Measurements from ENCODE around the gene MZF1.

Gene MZF1

DNA sequence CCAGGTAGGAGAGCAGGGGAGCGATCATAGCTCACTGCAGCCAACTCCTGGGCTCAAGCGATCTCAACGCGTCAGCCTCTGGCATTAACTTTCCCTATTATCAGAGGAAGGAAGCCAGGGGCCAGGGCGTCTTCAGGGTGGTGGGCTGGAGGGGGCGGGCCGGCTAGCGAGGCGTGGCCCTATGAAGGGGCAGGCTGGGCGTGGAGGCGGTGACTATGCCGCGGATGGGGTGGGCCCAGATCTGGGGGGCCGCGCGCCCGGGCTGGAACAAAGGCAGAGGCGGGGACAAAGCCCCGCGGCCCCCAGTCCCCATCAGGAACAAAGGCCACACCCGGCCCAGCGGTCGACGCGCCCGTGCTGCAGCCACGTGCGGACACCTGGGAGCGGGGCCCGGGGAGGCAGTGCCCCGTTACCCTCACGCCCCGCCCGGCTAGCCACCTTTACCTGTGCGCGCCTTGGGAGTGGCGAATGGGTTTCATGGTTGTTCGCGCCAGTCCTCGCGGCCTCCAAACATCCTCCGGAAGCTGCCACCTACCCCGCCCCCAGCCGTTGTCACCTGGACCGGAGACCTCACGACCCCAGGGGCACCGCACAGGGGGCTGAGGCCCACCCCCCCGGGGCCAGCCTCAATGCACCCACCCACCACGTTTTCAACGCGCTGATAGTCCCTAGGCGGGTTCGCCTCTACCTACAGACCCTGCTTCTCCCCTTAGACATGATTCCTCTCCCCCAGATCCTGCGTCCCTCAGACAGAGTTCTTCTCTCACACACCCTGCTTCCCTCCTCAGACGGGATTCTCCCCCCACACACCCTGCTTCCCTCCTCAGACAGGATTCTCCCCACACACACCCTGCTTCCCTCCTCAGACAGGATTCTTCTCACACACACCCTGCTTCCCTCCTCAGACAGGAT lies 34.6 kb downstream of the MZF1 start:
- DNase-seq: peak; percentile 76

DNA sequence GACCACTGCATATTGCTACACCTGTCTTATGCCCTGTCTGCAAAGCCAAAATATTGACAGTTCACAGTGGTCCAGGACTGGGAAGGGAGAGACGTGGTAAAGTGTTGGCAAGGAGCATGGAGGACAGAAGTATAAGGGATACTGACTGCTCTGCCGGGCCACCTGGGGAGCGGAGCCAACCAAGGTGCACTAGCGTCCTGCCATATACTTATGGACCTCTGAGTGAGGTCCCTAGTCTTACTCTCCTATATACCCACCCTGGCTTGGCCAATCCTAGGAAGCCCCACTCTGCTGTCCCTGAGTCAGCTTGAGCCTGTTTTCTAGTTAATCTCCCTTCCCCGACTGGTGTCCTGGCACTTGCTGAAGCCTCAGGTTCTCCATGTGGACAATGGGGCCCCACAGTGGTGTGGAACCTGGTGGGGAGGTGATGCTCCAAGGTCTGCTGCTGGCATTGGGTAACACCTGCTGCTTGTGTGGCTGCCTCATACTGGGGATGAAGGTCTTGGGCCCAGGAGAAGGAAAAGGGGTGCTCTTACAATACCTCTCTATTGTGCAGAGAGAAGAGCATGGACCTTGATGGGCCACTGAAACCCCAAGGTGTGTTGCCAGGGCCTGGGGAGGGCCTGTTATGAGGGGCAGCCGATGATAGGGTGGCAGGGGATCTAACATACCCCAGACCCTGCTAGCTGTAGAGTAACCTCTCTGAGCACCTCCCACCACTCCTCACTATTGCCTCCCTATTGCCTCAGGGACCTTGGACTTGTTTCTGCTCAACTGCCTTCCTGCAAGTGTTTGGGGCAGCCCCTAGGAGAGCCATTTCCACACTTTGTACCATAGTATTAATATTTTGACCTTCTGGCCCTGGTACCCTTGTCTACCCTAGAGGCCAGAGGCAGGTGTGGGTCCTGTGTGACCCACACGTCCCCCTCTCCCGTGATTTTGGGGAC lies 36.0 kb downstream of the MZF1 start:
- DNase-seq: no peak

DNA sequence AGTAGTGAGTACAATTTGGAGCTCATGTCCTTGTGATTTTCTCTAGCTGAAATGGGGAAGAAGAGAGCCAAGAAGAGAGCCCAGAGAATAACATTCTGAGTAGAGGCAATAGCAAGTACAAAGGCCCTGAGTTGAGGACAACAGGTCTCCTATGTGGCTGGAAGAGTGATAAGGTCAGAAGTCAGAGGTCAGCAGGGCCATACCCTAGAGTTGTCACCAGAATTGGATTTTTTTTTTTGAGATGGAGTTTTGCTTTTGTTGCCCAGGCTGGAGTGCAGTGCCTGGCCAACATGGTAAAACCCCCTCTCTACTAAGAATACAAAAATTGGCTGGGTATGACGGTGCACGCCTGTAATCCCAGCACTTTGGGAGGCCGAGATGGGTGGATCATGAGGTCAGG lies 37.3 kb downstream of the MZF1 start:
- DNase-seq: no peak

DNA sequence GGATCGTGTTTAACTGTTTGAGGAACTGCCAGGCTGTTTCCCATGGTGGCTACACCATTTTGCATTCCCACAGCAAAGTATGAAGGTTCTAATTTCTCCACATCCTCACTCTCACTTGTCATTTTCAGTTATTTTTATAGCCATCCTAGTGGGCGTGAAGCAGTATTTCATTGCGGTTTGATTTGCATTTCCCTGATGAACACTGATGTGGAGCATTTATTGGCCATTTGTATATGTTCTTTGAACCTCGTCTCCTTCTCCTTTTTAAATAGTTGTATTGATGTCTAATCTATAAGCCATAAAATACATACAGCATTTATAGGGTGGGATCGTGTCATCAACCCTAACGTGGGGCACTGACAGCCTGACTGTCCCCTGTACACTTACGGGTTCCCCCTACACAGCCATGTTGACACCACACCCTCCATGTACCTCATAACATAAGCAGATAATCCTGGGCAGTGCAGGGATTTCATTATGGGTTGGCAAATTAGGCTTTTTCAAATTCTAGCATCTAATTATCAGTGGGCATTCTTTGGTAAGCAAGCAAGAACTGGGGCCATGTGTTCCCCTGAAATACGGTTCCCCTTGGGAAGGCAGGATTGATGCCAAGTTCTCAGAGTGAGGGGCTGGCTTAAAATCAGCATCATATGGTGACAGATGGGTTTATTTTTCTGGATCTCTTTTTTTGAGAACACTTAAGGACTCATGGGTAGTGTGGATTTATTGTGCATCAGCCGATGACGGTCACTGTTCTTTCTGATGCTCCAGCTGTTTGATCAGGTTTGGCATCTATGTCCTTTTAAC lies 41.9 kb downstream of the MZF1 start:
- peak; percentile 74 for DNase-seq

DNA sequence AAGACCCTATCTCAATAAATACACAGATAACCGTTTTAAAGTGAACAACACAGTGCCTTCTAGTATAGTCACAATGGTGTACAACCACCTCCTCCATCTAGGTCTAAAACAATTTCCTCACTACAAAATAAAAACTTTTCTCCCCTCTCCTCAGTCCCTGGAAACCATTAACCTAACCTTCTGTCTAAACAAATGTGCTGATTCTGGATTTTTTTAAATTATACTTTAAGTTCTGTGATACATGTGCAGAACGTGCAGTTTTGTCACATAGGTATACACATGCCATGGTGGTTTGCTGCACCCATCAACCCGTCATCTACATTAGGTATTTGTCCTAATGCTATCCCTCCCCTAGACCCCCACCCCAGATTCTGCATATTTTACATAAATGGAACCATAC lies 43.7 kb downstream of the MZF1 start:
- no peak for DNase-seq

DNA sequence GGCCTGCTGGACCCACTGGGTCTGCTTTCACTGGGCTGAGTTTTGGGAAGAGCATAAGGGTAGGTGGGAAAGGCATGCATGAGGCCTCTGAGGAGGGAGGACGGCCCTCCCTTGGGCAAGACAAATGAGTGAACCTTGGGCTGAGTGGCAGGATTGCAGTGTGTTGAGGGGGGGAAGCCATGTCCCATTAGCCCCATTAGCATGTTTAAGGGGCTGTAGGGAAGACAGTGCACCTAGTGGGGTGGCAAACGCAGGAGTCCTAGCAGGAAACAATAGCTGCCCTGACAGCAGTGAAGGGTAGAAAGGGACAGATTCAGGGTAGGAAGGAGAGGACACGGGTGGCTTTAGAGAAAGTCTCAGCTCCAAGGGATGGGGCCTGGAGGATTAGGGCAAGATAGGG lies 50.4 kb downstream of the MZF1 start:
- DNase-seq: no peak

DNA sequence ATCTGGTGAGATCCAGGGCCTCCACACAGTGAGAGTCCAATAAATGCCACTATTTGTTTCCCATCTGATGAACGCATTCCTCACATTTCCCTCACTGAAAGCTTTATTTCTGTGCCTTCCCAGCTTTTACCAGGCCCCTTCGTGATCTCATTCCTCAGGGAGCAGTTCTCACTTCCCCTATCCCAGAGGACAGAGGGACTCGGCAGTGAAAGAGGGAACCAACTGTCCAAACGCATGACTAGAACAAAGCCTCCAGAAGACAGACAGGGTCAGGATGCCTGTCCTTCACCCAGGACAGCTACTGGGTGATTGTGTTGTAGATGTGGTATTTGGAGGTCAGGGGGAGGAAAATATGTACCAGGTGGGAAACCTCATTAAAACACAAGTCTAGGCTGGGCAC lies 51.5 kb downstream of the MZF1 start:
- no peak for DNase-seq

DNA sequence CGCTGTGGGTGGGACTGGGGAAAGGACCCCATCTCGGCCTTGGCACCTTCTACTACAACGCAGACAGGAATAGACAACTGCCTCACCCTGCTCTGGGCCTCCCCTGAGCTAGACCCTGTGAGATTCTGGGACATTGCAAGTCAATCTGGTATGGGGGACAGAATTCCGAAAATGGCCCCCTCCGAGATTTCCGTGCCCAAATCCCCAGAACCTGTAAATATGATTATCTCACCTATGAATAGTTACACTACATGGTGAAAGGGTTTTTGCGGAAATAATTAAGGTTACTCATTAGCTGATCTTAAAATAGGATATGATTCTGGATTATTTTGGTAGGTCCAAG lies 52.9 kb downstream of the MZF1 start:
- no peak for DNase-seq

DNA sequence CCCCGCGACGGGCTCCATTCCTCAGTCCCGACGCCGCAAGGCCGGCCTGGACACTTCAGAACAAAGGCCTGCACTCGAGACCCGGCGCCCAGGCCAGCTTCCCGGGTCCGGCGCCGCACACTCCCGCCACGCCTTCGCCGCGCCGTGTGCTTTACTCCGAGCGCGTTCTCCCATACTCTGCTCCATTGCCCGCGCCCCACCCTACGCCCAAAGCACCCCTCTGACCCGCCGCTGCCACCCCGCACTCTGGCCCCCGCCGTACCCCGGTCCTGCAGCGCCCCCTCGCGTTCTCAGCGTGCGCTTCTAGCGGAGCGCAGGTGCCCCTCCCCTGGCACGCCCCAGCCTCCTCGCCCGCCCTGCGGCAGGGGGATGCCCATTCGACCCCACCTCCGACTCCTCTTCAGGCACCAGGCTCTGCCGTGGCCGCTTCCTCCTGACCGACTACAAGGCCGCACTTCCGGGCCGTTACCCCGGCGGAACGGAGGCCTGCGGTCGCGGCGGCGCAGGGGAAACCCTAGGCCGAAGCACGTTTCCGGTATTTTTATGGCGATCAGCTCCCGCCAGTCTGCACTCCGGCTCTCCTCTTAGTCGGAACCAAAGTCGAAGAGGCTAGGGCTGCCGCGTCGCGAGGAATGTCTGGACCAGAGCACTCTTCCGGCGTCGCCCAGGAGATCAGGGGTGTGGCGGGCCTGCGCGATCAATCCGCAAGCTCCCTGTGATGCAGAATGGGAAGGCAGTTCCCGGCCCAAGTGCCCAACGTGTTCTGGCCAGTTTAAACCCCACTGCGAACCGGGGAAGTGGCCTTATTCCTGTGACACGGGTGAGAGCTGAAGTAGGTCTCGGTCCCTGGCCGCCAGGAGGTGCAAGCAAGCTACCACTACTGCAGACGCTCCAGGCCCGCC lies 53.5 kb downstream of the MZF1 start, which contains the start of gene ZBTB45:
Gene ZBTB45 (minus strand): TSS at position 456 of the 902 bp plus-strand sequence. CDS start 2,137 bp downstream, outside the sequence.
- DNase-seq: peak; percentile 95

DNA sequence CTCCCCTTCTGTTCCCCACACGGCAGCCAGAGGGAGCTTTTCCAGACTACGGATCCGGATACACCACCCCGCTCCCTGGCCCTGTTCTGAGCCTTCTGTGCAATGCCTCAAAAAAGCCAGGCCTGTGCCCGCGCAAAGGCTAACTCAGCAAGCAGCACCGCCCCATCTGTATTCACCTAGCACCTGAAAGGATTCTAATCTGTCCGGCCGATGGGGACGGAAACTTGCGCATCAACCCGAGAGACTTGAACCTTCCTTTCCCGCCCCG lies 54.1 kb downstream of the MZF1 start:
- DNase-seq: peak; percentile 67

DNA sequence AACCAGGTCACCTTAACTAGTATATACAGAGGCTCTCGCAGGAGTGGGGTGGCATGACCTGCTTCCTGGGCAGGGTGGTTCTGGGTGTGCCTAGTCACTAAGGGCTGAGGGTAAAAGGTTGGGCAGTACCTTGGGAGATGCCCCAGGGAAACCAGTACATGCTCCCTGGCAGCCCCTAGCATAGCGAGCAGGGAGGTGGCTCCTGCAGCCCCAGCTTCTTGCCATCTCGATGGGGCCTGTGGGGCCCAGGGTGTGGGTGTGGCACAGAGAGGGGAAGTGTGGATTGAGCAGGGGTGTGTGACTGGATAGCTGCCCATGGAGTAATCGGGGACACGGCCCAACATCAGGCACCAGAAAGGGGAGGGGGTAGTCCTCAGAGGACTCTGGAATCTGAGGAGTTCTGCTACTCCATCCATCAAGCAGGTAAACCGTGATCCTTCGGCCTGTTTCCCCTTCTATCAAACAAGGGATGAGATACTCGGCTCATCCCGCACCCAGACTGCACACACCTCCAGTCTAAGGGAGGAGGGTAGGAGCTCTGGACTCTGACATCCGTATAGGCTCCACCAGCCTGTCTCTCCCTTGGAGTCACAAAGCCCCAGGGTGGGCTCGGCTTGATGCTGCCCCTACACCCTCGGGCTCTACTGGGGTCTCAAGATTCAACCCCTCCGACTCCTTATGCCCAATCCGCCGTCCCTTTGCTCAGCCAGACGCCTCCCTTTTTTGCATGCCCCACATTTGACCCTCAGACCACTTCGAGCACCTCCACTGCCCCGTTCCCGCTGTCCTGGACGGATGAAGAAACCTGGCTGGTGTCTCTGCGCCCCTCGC lies 54.7 kb downstream of the MZF1 start:
- no peak for DNase-seq

DNA sequence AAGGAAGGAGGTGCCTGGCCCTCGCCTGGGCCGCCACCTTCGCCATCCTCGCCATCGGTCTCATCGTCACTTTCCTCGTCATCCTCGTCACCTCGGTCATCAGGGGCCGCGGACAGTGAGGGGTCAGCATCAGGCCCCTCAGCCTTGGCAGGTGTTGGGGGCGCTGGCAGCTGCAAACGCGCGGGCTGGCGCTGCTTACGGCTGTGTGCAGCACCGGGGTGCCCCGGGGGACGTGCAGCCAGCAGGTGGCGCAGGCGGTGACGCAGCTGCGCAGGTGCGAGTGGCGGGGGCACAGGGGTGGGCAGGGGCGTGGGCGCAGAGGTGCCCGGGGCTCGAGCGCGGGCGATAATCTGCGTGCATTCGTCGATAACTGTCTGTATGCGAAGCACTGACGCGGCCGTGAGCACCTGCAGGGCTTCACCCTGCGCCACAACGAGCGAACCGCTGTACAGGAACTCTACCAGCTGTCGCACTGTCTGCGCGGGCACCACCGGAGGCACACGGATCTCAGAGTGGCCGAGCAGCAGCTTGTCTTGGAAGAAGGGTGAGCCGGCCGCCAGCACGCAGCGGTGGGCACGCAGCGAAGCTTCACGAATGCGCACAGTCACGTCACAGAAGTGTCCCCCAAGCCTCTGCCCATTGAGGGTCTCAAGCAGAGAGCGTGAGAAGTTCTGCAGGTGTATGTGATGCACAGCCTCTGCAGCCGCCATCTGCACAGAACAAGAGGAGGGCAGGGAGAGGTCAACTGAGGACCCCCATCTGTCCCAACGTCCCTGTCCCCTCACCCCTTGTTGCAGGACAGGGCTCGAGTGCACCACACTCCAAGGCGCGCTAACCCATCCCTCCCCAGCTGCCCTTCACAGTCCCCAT lies 55.9 kb downstream of the MZF1 start:
- DNase-seq: no peak

DNA sequence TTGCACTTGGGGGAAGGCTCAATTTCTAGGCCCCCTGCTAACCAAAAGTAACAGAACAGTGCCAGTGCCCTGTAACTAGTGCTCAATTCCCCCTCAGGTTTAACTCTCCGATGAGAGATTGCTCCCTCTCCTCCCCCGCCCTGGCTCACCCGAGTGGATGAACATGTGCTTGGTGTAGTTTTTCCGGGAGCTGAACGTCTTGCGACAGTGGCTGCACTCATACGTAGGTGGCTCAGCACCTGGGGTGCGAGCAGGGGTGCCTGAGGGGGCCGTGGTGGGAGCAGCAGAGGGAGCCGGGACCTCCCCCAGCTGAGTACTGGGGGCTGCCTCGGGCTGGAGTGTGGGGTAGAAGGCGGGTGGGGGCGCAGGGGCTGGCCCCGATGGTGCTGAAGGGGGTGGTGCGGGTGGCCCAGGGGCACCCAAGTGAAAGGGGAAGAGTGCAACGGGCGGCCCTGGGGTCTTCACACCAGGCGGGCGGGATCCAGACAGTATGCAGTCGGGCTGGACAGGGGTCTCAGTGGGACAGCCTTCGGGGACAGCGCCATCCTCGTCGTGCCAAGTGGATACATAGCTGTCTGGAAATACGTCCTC lies 56.8 kb downstream of the MZF1 start:
- DNase-seq: no peak

DNA sequence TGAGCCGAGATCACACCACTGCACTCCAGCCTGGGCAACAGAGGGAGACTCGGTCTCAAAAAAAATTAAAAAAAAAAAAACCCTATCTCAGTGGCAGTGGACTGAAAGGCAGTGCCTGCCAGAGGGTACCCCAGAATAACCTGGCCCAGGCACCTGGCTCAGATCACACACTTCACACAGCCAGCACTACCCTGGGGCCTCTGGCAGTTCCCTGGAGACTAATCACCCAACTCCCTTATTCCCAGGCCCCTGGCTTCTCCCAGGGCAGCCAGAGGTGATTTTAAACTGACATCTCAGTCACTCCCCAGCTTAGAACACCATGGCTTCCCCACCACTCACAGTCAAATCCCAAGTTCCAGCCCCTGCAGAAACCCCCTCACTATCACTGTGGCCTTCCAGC lies 57.9 kb downstream of the MZF1 start:
- DNase-seq: no peak

DNA sequence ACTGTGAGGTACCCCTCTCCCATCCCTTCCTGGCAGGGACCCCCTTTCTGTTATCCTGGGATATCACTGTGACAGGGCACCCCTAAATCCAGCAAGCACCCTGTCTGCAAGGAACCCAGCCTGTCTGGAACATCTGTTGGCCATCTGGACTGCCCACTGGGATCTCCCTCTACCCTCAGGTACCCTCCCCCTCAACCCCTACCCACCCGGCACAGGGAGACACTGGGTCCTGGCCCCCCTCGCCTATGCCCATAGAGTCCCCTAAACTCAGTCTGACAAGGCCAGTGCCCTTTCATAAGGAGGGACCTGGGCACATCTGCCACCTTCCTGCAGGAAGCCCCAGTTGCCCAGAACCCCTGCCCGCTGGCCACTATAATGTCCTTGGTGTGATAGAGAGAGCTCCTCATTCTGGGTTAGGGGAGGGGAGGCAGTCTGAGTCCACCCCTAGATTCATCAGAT lies 58.5 kb downstream of the MZF1 start:
- no peak for DNase-seq

DNA sequence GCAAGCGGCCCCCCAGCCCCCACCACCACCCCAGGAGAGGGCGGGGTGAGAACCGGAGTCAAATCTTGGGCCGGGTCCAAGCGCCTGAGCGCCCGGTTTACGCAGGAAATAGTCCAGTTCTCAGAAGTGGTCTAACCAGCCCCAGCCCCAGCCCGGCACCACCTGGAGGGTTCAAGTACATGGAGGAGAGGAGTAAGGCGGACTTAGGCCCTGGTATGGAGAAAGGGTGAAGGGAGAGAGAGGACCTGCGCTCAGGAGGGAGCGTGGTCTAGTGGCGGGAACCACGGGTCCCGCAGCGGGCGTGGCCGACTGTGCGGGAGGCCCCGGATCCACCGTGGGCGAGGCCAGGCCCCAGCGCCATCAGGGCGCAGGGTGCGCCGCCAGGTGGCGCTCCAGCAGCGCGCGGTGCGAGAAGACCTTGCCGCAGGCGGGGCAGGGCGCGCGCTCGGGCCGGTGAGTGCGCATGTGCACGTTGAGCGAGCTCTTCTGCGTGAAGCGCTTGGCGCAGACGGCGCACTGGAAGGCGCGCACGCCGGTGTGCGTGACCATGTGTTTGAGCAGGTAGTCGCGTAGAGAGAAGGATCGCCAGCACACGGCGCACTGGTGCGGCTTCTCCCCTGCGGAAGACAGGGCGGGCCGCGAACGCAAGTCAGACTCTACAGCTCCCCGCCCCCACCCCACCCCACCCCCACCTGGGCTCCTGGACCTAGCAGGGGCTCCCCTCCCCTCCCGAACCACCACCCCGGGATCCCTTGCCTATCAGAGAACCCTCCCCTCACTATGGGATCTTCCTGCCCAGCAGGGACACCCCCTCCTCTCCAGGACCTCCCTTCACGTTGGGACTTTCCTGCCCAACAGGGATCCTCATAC lies 59.2 kb downstream of the MZF1 start:
- DNase-seq: peak; percentile 73

DNA sequence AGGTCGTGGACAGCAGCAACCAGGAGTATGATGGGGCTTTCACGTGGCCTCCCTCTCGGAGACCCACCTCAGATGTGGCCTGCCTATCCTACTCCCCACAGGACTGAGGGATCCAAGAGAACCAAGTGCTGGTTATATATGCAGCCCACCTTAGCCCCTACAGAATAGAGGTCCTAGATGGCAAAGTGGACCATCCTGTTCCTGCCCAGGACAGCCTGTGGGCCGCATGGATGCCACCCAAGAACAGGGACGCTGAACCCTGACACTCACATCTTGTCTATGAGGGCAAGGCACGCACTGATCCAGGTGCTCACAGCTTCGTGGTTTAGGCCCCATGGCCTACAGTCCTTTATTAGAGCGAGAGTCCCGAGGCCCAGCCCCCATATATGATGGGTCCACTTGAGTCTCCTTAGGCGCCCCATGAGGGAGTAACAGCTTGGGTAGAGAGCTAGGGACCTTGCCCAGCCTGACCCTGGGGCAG lies 59.9 kb downstream of the MZF1 start:
- DNase-seq: no peak

All from NCI-H2171 (cell line).